GM12878 (cell line): ENCODE measurements around the gene ART4. TPM values are rescaled to one million over a fixed set of nuclear protein-coding genes. Genes with fewer than 3 reads are reported as not detected.

Experiments used
- ATAC-seq: fragments of 200-7000 bp; cut with Tn5 transposase; 3 replicates; pipeline ENCODE4 v1.9.1; 2020; ENCODE audit warnings: mild to moderate bottlenecking, moderate library complexity
- BruUV-seq: library from RNA; stranded (reverse); fragments of 400-500 nt; replicated peaks from 2 replicates; lab custom pipeline; 2021; lab: Mats Ljungman, UMichigan
- CTCF ChIA-PET: fragments of 300-600 bp; sonication (Branson Sonifier 250); formaldehyde crosslinking; extraction: SDS; loops from one replicate; lab custom pipeline; 2021; ENCODE audit warnings: inconsistent platforms; lab: Yijun Ruan, JAX
- POLR2A ChIA-PET: fragments of 350-600 bp; formaldehyde crosslinking; extraction: SDS; loops from one replicate; lab custom pipeline; 2021; ENCODE audit warnings: inconsistent platforms; lab: Charles Lee
- RAD21 ChIA-PET: fragments of 300-600 bp; sonication (Branson Sonifier 250); formaldehyde crosslinking; loops from one replicate; lab custom pipeline; 2023; ENCODE audit warnings: antibody characterized with exemption; ENCODE audit not compliant: unreplicated experiment; lab: Charles Lee
- SMC1A ChIA-PET: fragments of 300-600 bp; sonication (Branson Sonifier 250); formaldehyde crosslinking; loops from one replicate; lab custom pipeline; 2023; ENCODE audit not compliant: unreplicated experiment, uncharacterized antibody; lab: Charles Lee
- DNase-seq: peaks from one replicate; pipeline ENCODE4 v3.0.0-alpha.2; 2011; ENCODE audit warnings: low read depth, low spot score
- FAIRE-seq: peaks from 3 replicates; lab custom pipeline; 2011; peaks lifted over from hg19 to GRCh38; lab: Jason Lieb, UNC
- H2AFZ ChIP-seq: 2 replicates; pipeline ENCODE4 v1.6.0; 2011; ENCODE audit warnings: low read depth, low read length, control low read depth; ENCODE audit not compliant: control insufficient read depth
- H3K27ac ChIP-seq: 2 replicates; pipeline ENCODE4 v1.5.1; 2011; ENCODE audit warnings: control low read depth; ENCODE audit not compliant: control insufficient read depth, insufficient read depth
- H3K27me3 ChIP-seq, 2 experiments: replicated peaks in 1 of 2; 2 replicates each; pipeline versions ENCODE4 v1.6.0 to v1.6.1; 2011; ENCODE audit warnings: low read length in 1 of 2; ENCODE audit not compliant: control insufficient read depth in 2 of 2, insufficient read depth in 2 of 2
- H3K36me3 ChIP-seq, 2 experiments: 2 replicates each; pipeline ENCODE4 v1.5.1; 2011; ENCODE audit warnings: low read length in 1 of 2; ENCODE audit not compliant: control insufficient read depth in 2 of 2, insufficient read depth in 2 of 2
- H3K4me1 ChIP-seq: 2 replicates; pipeline ENCODE4 v1.6.1; 2011; ENCODE audit warnings: mild to moderate bottlenecking, low read length, moderate library complexity, mixed read lengths; ENCODE audit not compliant: control insufficient read depth, insufficient read depth
- H3K4me2 ChIP-seq: 2 replicates; pipeline ENCODE4 v1.6.0; 2011; ENCODE audit warnings: control low read depth; ENCODE audit not compliant: control insufficient read depth, insufficient read depth
- H3K4me3 ChIP-seq: fragments of 200-600 bp; sonication (generic); 2 replicates; pipeline ENCODE4 v1.5.1; 2016
- H3K79me2 ChIP-seq: 2 replicates; pipeline ENCODE4 v1.6.0; 2011; ENCODE audit warnings: low read length; ENCODE audit not compliant: control insufficient read depth, insufficient read depth
- H3K9ac ChIP-seq: 2 replicates; pipeline ENCODE4 v1.8.0; 2011; ENCODE audit warnings: low read length, control low read depth, mixed read lengths; ENCODE audit not compliant: control insufficient read depth, insufficient read depth
- H3K9me3 ChIP-seq: replicated peaks from 3 replicates; pipeline ENCODE4 v1.5.1; 2011; ENCODE audit warnings: mild to moderate bottlenecking, low read length; ENCODE audit not compliant: control insufficient read depth, insufficient read depth
- H4K20me1 ChIP-seq: 2 replicates; pipeline ENCODE4 v1.6.0; 2011; ENCODE audit not compliant: control insufficient read depth, insufficient read depth
- BCL3 ChIP-seq: IDR thresholded peaks from 2 replicates; pipeline ENCODE4 v1.6.1; 2011; ENCODE audit warnings: borderline replicate concordance, low read depth, mild to moderate bottlenecking, moderate library complexity, low read length; ENCODE audit not compliant: insufficient read depth, poor library complexity, severe bottlenecking
- CHD2 ChIP-seq: IDR thresholded peaks from 2 replicates; pipeline ENCODE4 v1.6.1; 2011; ENCODE audit warnings: low read depth, low read length, improper control_type of control experiment, borderline replicate concordance
- CHD4 ChIP-seq: fragments of 200-600 bp; sonication (generic); IDR thresholded peaks from 2 replicates; pipeline ENCODE4 v1.6.1; 2016; ENCODE audit warnings: mild to moderate bottlenecking
- HDGF ChIP-seq: fragments of 450-650 bp; IDR thresholded peaks from 2 replicates; pipeline ENCODE4 v1.6.1; 2016; ENCODE audit warnings: antibody characterized with exemption
- KAT2A ChIP-seq: conservative IDR thresholded peaks from 2 replicates; pipeline ENCODE4 v1.6.1; 2011; ENCODE audit warnings: low read depth, low read length; ENCODE audit not compliant: control insufficient read depth
- LARP7 ChIP-seq: fragments of 450-650 bp; IDR thresholded peaks from 2 replicates; pipeline ENCODE4 v1.6.1; 2017; ENCODE audit warnings: mild to moderate bottlenecking
- MEF2A ChIP-seq: IDR thresholded peaks from 2 replicates; pipeline ENCODE4 v1.6.1; 2011; ENCODE audit warnings: low read depth, mild to moderate bottlenecking, low read length, moderate library complexity; ENCODE audit not compliant: insufficient read depth
- MEF2B ChIP-seq: fragments of 450-650 bp; IDR thresholded peaks from 2 replicates; pipeline ENCODE4 v1.6.1; 2018; ENCODE audit warnings: mild to moderate bottlenecking, moderate library complexity; ENCODE audit not compliant: partially characterized antibody, poor library complexity, severe bottlenecking
- MTA2 ChIP-seq: fragments of 450-650 bp; IDR thresholded peaks from 2 replicates; pipeline ENCODE4 v1.6.1; 2016; ENCODE audit warnings: low read depth, mild to moderate bottlenecking, moderate library complexity
- MXI1 ChIP-seq: fragments of 150-350 bp; IDR thresholded peaks from 2 replicates; pipeline ENCODE4 v1.6.1; 2011; ENCODE audit warnings: low read depth, mild to moderate bottlenecking, inconsistent platforms, low read length, improper control_type of control experiment
- MYB ChIP-seq: fragments of 150-350 bp; IDR thresholded peaks from 2 replicates; pipeline ENCODE4 v1.6.1; 2014; ENCODE audit warnings: mild to moderate bottlenecking, low read depth, low read length, borderline replicate concordance
- NBN ChIP-seq: fragments of 450-650 bp; IDR thresholded peaks from 2 replicates; pipeline ENCODE4 v1.6.1; 2016
- NFYB ChIP-seq: IDR thresholded peaks from 2 replicates; pipeline ENCODE4 v1.6.1; 2011; ENCODE audit warnings: low read depth, mild to moderate bottlenecking, low read length, improper control_type of control experiment, moderate library complexity; ENCODE audit not compliant: insufficient read depth
- NKRF ChIP-seq: fragments of 450-650 bp; conservative IDR thresholded peaks from 2 replicates; pipeline ENCODE4 v1.6.1; 2017; ENCODE audit warnings: mild to moderate bottlenecking, moderate library complexity
- NR2C2 ChIP-seq: IDR thresholded peaks from 2 replicates; pipeline ENCODE4 v1.6.1; 2011; ENCODE audit warnings: borderline replicate concordance, low read depth; ENCODE audit not compliant: control insufficient read depth, insufficient read length
- SMARCA5 ChIP-seq: fragments of 450-650 bp; IDR thresholded peaks from 2 replicates; pipeline ENCODE4 v1.6.1; 2017; ENCODE audit warnings: mild to moderate bottlenecking
- SMC3 ChIP-seq: IDR thresholded peaks from 2 replicates; pipeline ENCODE4 v1.6.1; 2011; ENCODE audit warnings: low read length, improper control_type of control experiment, borderline replicate concordance
- SP1 ChIP-seq: IDR thresholded peaks from one replicate; pipeline ENCODE4 v1.6.1; 2011; ENCODE audit warnings: low read depth, low read length
- TCF12 ChIP-seq: IDR thresholded peaks from 2 replicates; pipeline ENCODE4 v1.6.1; 2011; ENCODE audit warnings: low read depth, mild to moderate bottlenecking, low read length
- ZBED1 ChIP-seq: IDR thresholded peaks from 2 replicates; pipeline ENCODE4 v1.6.1; 2016; ENCODE audit warnings: borderline replicate concordance
- ZNF207 ChIP-seq: fragments of 450-650 bp; IDR thresholded peaks from 2 replicates; pipeline ENCODE4 v1.6.1; 2014; ENCODE audit warnings: antibody characterized with exemption, mild to moderate bottlenecking, borderline replicate concordance
- ZNF24 ChIP-seq: fragments of 450-650 bp; IDR thresholded peaks from 2 replicates; pipeline ENCODE4 v1.6.1; 2017; ENCODE audit warnings: antibody characterized with exemption, mild to moderate bottlenecking
- ZNF274 ChIP-seq: IDR thresholded peaks from one replicate; pipeline ENCODE4 v1.8.0; 2011; ENCODE audit not compliant: insufficient read length, insufficient read depth
- WGBS: methylation state at CpG from one replicate; pipeline ENCODE4 v1.1.6; 2016; ENCODE audit warnings: low lambda C conversion rate; ENCODE audit not compliant: insufficient replicate concordance, insufficient coverage; ENCODE audit errors: missing lambda C conversion rate; 5-methylcytosine and 5-hydroxymethylcytosine counted together
- in situ Hi-C: fragments of 300-500 bp; cut with MboI; formaldehyde crosslinking; loops from 9 replicates; pipeline ENCODE4 v1.14.3; 2018; ENCODE audit warnings: mixed read lengths
- intact Hi-C: fragments of 100-400 bp; cut with micrococcal nuclease; formaldehyde crosslinking; loops from one replicate; pipeline ENCODE4 v1.14.2; 2022; ENCODE audit not compliant: unreplicated experiment
- polyA plus RNA-seq, 11 experiments: library from polyadenylated mRNA; depleted of rRNA in 4 of 11; unstranded in 6 of 11; stranded (reverse) in 5 of 11; fragments of >200 nt; fragmentation: Nextera tagmentation in 4 of 11; fragmentation: Illumina TruSeq in 1 of 11; extraction: Ambion mirVana in 4 of 11; extraction: Trizol in 1 of 11; gene quantifications; 1 replicate in 1 of 11; 2 replicates in 10 of 11; pipeline versions ENCODE4 v1.2.1 to v1.2.3, GENCODE V29; 2011 to 2016; ENCODE audit warnings: inconsistent platforms in 2 of 11, missing spikeins in 2 of 11, low read depth in 1 of 11
- total RNA-seq, 4 experiments: library from RNA; depleted of rRNA in 3 of 4; stranded (reverse); fragments of >200 nt in 3 of 4; fragmentation: Illumina TruSeq in 1 of 4; extraction: Trizol in 1 of 4; gene quantifications; 2 replicates each; pipeline versions ENCODE4 v1.2.1 to v1.2.3, GENCODE V29; 2013 to 2021

ART4 gene
- total and polyA plus RNA-seq, 10 of the 15 experiments (the other 5 are each of a cell fraction or from before 2014, with no cell fraction given) = 0.02 TPM; not detected in 9

- TF ChIP-seq NFYB = no peak
- TF ChIP-seq MYB = no peak
- no peak for TF ChIP-seq BCL3
- no peak for TF ChIP-seq NBN
- TF ChIP-seq MEF2B = no peak
- TF ChIP-seq TCF12 = no peak
- no peak for TF ChIP-seq NR2C2
- TF ChIP-seq ZNF24 = no peak
- no peak for TF ChIP-seq SP1
- no peak for TF ChIP-seq SMC3
Measured at GRCh38 chr12:14860490-14860889, 17.2 kb upstream of the ART4 start (continued).

GRCh38 chr12:14858513-14858912 lies 15.2 kb upstream of the ART4 start:
- Histone ChIP-seq H3K36me3 (no peaks in the 10 kb centered on the region), H3K79me2 (no peaks in the 10 kb centered on the region), H4K20me1 (no peaks in the 10 kb centered on the region), H3K27me3 (no peaks in the 10 kb centered on the region), H3K4me2 (no peak overlapping the region), H3K27ac (no peak overlapping the region), H3K4me3 (no peak overlapping the region), H3K4me1 (no peaks in the 10 kb centered on the region), H2AFZ (no peak overlapping the region), H3K9ac (no peak overlapping the region), H3K9me3 (peaks cover 2% of the 10 kb centered on the region; the same call in 1 of the 3 replicates)
- DNase-seq = no peak
- in situ Hi-C loops (no loop called here), intact Hi-C loops (no loop called here)
- CTCF ChIA-PET = interaction anchor here (1.1 to 1.3 kb wide), 2 partner anchors 15 to 18 kb away, joined by 3 read pairs; no protein-coding TSS in a partner anchor
- POLR2A ChIA-PET = interaction anchor here (0.6 kb wide), 1 partner anchor 24 kb away, joined by 3 read pairs; no protein-coding TSS in a partner anchor
- 0% methylated on average over 1 of the region's 1 CpG for WGBS
- no peak for ATAC-seq
- FAIRE-seq = no peak
- SMC1A ChIA-PET = interaction anchor here (1.1 kb wide), 1 partner anchor 136 kb away, joined by 4 read pairs; no protein-coding TSS in a partner anchor
- no peak for TF ChIP-seq CHD4
- TF ChIP-seq MXI1 = no peak
- TF ChIP-seq CHD2 = no peak
- TF ChIP-seq MEF2A = no peak
- no peak for TF ChIP-seq LARP7
- TF ChIP-seq SMARCA5 = no peak
- no peak for TF ChIP-seq ZNF207
- no peak for TF ChIP-seq ZNF274
- no peak for TF ChIP-seq MTA2
- TF ChIP-seq ZBED1 = no peak
- TF ChIP-seq HDGF = no peak
- TF ChIP-seq KAT2A = no peak
- no peak for TF ChIP-seq NKRF
- RAD21 ChIA-PET = no interaction called here
- BruUV-seq = no TSS peak
